PFSK-1 (cell line): ENCODE results near the gene AP1G1.

ENCODE experiments used
- FOXP2 ChIP-seq: optimal IDR thresholded peaks from 2 replicates; pipeline ENCODE3; 2011; ENCODE audit warnings: borderline replicate concordance, control low read depth, inconsistent platforms; ENCODE audit not compliant: insufficient read depth; ENCODE audit errors: extremely low read length, extremely low read depth
- POLR2AphosphoS5 ChIP-seq: IDR thresholded peaks from 2 replicates; pipeline ENCODE4 v1.6.1; 2012; ENCODE audit warnings: low read depth, mild to moderate bottlenecking, control low read depth, low read length, moderate library complexity
- REST ChIP-seq, 2 experiments: IDR thresholded peaks; 2 replicates each; pipeline versions ENCODE4 v1.6.1 to v1.8.0; 2011 to 2012; ENCODE audit warnings: low read depth in 2 of 2, low read length in 2 of 2, control low read depth in 1 of 2, inconsistent platforms in 1 of 2, mild to moderate bottlenecking in 1 of 2, moderate library complexity in 1 of 2; ENCODE audit not compliant: insufficient read depth in 1 of 2
- SIN3A ChIP-seq: IDR thresholded peaks from 2 replicates; pipeline ENCODE4 v1.6.1; 2012; ENCODE audit warnings: mild to moderate bottlenecking, low read length, moderate library complexity, borderline replicate concordance; ENCODE audit not compliant: insufficient read depth
- TAF1 ChIP-seq: IDR thresholded peaks from 2 replicates; pipeline ENCODE4 v1.6.1; 2012; ENCODE audit warnings: low read length, control low read depth, borderline replicate concordance; ENCODE audit not compliant: insufficient read depth

The AP1G1 gene

GRCh38 chr16:71845639-71846430 lies 37.2 kb upstream of the AP1G1 start, which contains the start of gene ATXN1L:
Gene ATXN1L (plus strand): TSS chr16:71845976. CDS start chr16:71849741, 3,765 bp downstream.
- TF ChIP-seq SIN3A (peak; percentile 87; the same call in 1 of the 2 replicates), REST (IDR thresholded peaks at IDR 0.05; ENCODE audit: insufficient read depth in 1 of 2, low read depth in 2 of 2, low read length in 2 of 2) (no peak), FOXP2 (peak; percentile 79), TAF1 (0 out of 2 replicates have a peak, but pooled peaks have one; percentile 74), POLR2AphosphoS5 (peak; percentile 93)

- TF ChIP-seq TAF1 (no peak), SIN3A (no peak), REST (IDR thresholded peaks at IDR 0.05; ENCODE audit: insufficient read depth in 1 of 2, low read depth in 2 of 2, low read length in 2 of 2) (no peak), POLR2AphosphoS5 (no peak), FOXP2 (no peak)
Measured at GRCh38 chr16:71843572-71843971, 34.9 kb upstream of the AP1G1 start.

- no peak for TF ChIP-seq POLR2AphosphoS5
- TF ChIP-seq REST (IDR thresholded peaks at IDR 0.05; ENCODE audit: insufficient read depth in 1 of 2, low read depth in 2 of 2, low read length in 2 of 2): no peak
- no peak for TF ChIP-seq SIN3A
Measured at GRCh38 chr16:71840052-71840451, 31.4 kb upstream of the AP1G1 start.

GRCh38 chr16:71837150-71837549 lies 28.5 kb upstream of the AP1G1 start:
- TF ChIP-seq SIN3A (no peak), TAF1 (no peak), FOXP2 (no peak), POLR2AphosphoS5 (no peak), REST (IDR thresholded peaks at IDR 0.05; ENCODE audit: insufficient read depth in 1 of 2, low read depth in 2 of 2, low read length in 2 of 2) (no peak)

- TF ChIP-seq REST (IDR thresholded peaks at IDR 0.05; ENCODE audit: insufficient read depth in 1 of 2, low read depth in 2 of 2, low read length in 2 of 2): no peak
- no peak for TF ChIP-seq FOXP2
- no peak for TF ChIP-seq TAF1
- no peak for TF ChIP-seq SIN3A
- no peak for TF ChIP-seq POLR2AphosphoS5
Measured at GRCh38 chr16:71834291-71834690, 25.7 kb upstream of the AP1G1 start.
